ENCODE results near the gene LRIG2. TPM values are rescaled to one million over a fixed set of nuclear protein-coding genes. Genes with fewer than 3 reads are reported as not detected.

The LRIG2 gene
- total and polyA plus RNA-seq, 2 of the 13 experiments (the other 11 are each of a cell fraction or from before 2014, with no cell fraction given), result 8.1 to 12.2 TPM

DNA sequence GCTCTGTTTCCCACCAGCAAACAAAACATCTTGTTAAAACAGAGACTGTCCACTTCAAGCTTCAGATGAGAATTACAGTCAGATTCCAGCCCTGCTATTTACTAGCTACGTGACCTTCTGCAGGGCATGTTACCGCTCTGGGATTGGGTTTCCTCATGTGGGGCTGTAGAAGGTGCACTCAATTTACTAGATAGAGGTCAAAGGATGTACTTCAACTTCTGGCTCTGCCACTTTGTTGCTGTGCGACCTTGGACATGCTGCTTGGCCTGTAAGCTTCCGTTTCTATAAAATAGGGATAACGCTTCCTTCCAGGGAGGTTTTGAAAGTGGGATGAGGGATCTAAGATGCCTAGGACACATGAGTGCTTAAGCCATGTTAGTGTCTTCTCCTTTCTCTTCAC, 46.0 kb upstream of the LRIG2 start (continued):
- TF ChIP-seq, protein P1, sequence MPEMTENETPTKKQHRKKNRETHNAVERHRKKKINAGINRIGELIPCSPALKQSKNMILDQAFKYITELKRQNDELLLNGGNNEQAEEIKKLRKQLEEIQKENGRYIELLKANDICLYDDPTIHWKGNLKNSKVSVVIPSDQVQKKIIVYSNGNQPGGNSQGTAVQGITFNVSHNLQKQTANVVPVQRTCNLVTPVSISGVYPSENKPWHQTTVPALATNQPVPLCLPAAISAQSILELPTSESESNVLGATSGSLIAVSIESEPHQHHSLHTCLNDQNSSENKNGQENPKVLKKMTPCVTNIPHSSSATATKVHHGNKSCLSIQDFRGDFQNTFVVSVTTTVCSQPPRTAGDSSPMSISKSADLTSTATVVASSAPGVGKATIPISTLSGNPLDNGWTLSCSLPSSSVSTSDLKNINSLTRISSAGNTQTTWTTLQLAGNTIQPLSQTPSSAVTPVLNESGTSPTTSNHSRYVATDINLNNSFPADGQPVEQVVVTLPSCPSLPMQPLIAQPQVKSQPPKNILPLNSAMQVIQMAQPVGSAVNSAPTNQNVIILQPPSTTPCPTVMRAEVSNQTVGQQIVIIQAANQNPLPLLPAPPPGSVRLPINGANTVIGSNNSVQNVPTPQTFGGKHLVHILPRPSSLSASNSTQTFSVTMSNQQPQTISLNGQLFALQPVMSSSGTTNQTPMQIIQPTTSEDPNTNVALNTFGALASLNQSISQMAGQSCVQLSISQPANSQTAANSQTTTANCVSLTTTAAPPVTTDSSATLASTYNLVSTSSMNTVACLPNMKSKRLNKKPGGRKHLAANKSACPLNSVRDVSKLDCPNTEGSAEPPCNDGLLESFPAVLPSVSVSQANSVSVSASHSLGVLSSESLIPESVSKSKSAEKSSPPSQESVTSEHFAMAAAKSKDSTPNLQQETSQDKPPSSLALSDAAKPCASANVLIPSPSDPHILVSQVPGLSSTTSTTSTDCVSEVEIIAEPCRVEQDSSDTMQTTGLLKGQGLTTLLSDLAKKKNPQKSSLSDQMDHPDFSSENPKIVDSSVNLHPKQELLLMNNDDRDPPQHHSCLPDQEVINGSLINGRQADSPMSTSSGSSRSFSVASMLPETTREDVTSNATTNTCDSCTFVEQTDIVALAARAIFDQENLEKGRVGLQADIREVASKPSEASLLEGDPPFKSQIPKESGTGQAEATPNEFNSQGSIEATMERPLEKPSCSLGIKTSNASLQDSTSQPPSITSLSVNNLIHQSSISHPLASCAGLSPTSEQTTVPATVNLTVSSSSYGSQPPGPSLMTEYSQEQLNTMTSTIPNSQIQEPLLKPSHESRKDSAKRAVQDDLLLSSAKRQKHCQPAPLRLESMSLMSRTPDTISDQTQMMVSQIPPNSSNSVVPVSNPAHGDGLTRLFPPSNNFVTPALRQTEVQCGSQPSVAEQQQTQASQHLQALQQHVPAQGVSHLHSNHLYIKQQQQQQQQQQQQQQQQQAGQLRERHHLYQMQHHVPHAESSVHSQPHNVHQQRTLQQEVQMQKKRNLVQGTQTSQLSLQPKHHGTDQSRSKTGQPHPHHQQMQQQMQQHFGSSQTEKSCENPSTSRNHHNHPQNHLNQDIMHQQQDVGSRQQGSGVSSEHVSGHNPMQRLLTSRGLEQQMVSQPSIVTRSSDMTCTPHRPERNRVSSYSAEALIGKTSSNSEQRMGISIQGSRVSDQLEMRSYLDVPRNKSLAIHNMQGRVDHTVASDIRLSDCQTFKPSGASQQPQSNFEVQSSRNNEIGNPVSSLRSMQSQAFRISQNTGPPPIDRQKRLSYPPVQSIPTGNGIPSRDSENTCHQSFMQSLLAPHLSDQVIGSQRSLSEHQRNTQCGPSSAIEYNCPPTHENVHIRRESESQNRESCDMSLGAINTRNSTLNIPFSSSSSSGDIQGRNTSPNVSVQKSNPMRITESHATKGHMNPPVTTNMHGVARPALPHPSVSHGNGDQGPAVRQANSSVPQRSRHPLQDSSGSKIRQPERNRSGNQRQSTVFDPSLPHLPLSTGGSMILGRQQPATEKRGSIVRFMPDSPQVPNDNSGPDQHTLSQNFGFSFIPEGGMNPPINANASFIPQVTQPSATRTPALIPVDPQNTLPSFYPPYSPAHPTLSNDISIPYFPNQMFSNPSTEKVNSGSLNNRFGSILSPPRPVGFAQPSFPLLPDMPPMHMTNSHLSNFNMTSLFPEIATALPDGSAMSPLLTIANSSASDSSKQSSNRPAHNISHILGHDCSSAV (CRISPR knock-in tag; IDR thresholded peaks at IDR 0.05; ENCODE audit: borderline replicate concordance), result no peak
- no peak for TF ChIP-seq AHR (CRISPR knock-in tag; IDR thresholded peaks at IDR 0.05)
- 0 out of 2 replicates have a peak, but pooled peaks have one; percentile 41 for TF ChIP-seq RFXAP (CRISPR knock-in tag; IDR thresholded peaks at IDR 0.05; ENCODE audit: borderline replicate concordance)
- no peak for TF ChIP-seq SP4 (CRISPR knock-in tag; IDR thresholded peaks at IDR 0.05)
- peak; percentile 86 for TF ChIP-seq PHF21A (CRISPR knock-in tag; IDR thresholded peaks at IDR 0.05)
- 0 out of 2 replicates have a peak, but pooled peaks have one; percentile 21 for TF ChIP-seq ZSCAN31 (CRISPR knock-in tag; IDR thresholded peaks at IDR 0.05; ENCODE audit: low read depth)
- TF ChIP-seq KAT7 (CRISPR knock-in tag; IDR thresholded peaks at IDR 0.05; ENCODE audit: borderline replicate concordance), result no peak
- TF ChIP-seq ZNF343 (CRISPR knock-in tag; IDR thresholded peaks at IDR 0.05), result no peak
- TF ChIP-seq REXO4 (CRISPR knock-in tag; IDR thresholded peaks at IDR 0.05; ENCODE audit: borderline replicate concordance), result no peak
- 0 out of 2 replicates have a peak, but pooled peaks have one; percentile 40 for TF ChIP-seq ARID2 (CRISPR knock-in tag; IDR thresholded peaks at IDR 0.05; ENCODE audit: borderline replicate concordance)
- no peak for TF ChIP-seq ZKSCAN5 (CRISPR knock-in tag; IDR thresholded peaks at IDR 0.05)
- peak; percentile 47 for TF ChIP-seq ASH2L (IDR thresholded peaks at IDR 0.05; ENCODE audit: insufficient read length, low read depth, low read length)
- no peak for TF ChIP-seq RFX1 (IDR thresholded peaks at IDR 0.05)
- TF ChIP-seq, protein P2, sequence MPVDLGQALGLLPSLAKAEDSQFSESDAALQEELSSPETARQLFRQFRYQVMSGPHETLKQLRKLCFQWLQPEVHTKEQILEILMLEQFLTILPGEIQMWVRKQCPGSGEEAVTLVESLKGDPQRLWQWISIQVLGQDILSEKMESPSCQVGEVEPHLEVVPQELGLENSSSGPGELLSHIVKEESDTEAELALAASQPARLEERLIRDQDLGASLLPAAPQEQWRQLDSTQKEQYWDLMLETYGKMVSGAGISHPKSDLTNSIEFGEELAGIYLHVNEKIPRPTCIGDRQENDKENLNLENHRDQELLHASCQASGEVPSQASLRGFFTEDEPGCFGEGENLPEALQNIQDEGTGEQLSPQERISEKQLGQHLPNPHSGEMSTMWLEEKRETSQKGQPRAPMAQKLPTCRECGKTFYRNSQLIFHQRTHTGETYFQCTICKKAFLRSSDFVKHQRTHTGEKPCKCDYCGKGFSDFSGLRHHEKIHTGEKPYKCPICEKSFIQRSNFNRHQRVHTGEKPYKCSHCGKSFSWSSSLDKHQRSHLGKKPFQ (CRISPR knock-in tag; IDR thresholded peaks at IDR 0.05; ENCODE audit: insufficient replicate concordance), result peak; percentile 69
- TF ChIP-seq ZNF598 (CRISPR knock-in tag; IDR thresholded peaks at IDR 0.05; ENCODE audit: borderline replicate concordance), result no peak
- TF ChIP-seq, protein P3, sequence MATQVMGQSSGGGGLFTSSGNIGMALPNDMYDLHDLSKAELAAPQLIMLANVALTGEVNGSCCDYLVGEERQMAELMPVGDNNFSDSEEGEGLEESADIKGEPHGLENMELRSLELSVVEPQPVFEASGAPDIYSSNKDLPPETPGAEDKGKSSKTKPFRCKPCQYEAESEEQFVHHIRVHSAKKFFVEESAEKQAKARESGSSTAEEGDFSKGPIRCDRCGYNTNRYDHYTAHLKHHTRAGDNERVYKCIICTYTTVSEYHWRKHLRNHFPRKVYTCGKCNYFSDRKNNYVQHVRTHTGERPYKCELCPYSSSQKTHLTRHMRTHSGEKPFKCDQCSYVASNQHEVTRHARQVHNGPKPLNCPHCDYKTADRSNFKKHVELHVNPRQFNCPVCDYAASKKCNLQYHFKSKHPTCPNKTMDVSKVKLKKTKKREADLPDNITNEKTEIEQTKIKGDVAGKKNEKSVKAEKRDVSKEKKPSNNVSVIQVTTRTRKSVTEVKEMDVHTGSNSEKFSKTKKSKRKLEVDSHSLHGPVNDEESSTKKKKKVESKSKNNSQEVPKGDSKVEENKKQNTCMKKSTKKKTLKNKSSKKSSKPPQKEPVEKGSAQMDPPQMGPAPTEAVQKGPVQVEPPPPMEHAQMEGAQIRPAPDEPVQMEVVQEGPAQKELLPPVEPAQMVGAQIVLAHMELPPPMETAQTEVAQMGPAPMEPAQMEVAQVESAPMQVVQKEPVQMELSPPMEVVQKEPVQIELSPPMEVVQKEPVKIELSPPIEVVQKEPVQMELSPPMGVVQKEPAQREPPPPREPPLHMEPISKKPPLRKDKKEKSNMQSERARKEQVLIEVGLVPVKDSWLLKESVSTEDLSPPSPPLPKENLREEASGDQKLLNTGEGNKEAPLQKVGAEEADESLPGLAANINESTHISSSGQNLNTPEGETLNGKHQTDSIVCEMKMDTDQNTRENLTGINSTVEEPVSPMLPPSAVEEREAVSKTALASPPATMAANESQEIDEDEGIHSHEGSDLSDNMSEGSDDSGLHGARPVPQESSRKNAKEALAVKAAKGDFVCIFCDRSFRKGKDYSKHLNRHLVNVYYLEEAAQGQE (IDR thresholded peaks at IDR 0.05; ENCODE audit: borderline replicate concordance in 1 of 2, low read depth in 1 of 2, low read length in 2 of 2), result no peak
- TF ChIP-seq TCF7 (IDR thresholded peaks at IDR 0.05; ENCODE audit: low read depth), result 0 out of 2 replicates have a peak, but pooled peaks have one; percentile 12

Data from HepG2 (cell line).